GM13976 (cell line): ENCODE data around the gene OR2AK2.

Experiments used
- DNase-seq: peaks from one replicate; pipeline ENCODE4 v3.0.0; 2012; ENCODE audit warnings: low spot score
- CTCF ChIP-seq: IDR thresholded peaks from 2 replicates; pipeline ENCODE4 v1.5.1; 2012; ENCODE audit warnings: borderline replicate concordance, mild to moderate bottlenecking; ENCODE audit not compliant: insufficient read depth; ENCODE audit errors: extremely low read depth, missing control alignments, control extremely low read depth
- in situ Hi-C: fragments of 300-500 bp; cut with MboI; formaldehyde crosslinking; loops from one replicate; pipeline ENCODE4 v1.12.0; 2022; ENCODE audit warnings: low sequenced_read_pairs, mixed read lengths, inconsistent platforms; ENCODE audit not compliant: unreplicated experiment

The OR2AK2 gene

GRCh38 chr1:247966532-247967204, 1.6 kb downstream of the OR2AK2 start:
- in situ Hi-C loops = no loop called here
- TF ChIP-seq CTCF = no peak

GRCh38 chr1:247992986-247993385, 28.0 kb downstream of the OR2AK2 start:
- in situ Hi-C loops = no loop called here
- TF ChIP-seq CTCF = no peak
- DNase-seq = no peak

More at GRCh38 chr1:247966532-247967204, 1.6 kb downstream of the OR2AK2 start:
- DNase-seq = no peak

- no peak for TF ChIP-seq CTCF
- in situ Hi-C loops = no loop called here
These were observed 33.8 kb downstream of the OR2AK2 start for GRCh38 chr1:247998811-247999210.

DNA sequence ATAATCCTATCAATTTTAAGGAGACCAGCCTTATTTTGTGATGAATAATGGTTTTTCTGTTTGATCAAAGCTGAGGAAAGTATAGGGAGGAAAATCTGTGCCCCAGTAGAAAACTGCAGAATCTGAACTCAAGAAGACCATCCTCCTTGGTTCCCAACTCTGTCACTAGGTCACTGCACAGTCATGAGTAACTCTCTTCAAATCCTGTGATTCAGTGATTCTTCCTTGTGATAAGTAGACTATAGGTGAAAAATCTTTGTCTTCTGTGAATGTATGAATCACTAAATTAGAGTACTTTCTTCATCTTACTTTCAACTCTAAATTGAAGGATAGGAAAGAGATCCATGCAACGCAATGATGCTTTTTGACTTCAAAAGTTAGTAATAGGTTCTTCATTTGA, 35.1 kb downstream of the OR2AK2 start:
- DNase-seq = no peak
- no peak for TF ChIP-seq CTCF
- in situ Hi-C loops = no loop called here

More at GRCh38 chr1:247998811-247999210, 33.8 kb downstream of the OR2AK2 start:
- no peak for DNase-seq

GRCh38 chr1:248007778-248008177, 42.7 kb downstream of the OR2AK2 start:
- in situ Hi-C loops = no loop called here
- no peak for TF ChIP-seq CTCF
- DNase-seq = no peak

- no peak for TF ChIP-seq CTCF
- in situ Hi-C loops = no loop called here
- no peak for DNase-seq
These were observed 44.6 kb downstream of the OR2AK2 start for GRCh38 chr1:248009681-248010080.
